Mesendoderm (in vitro differentiated cells): Measurements from ENCODE around the gene SLC22A7.

ENCODE experiments used
- DNase-seq: peaks from one replicate; pipeline ENCODE4 v3.0.0; 2013
- H2AK5ac ChIP-seq: 2 replicates; pipeline ENCODE4 v1.6.1; 2013; ENCODE audit warnings: low read length, inconsistent platforms
- H2BK120ac ChIP-seq: 2 replicates; pipeline ENCODE4 v1.6.1; 2013; ENCODE audit warnings: low read depth, mild to moderate bottlenecking, low read length, moderate library complexity, mixed read lengths
- H2BK15ac ChIP-seq: replicated peaks from 2 replicates; pipeline ENCODE4 v1.6.1; 2013; ENCODE audit warnings: low read depth, mild to moderate bottlenecking, moderate library complexity
- H2BK5ac ChIP-seq: 2 replicates; pipeline ENCODE4 v1.6.1; 2013; ENCODE audit warnings: low read length, inconsistent platforms
- H3K18ac ChIP-seq: 2 replicates; pipeline ENCODE4 v1.6.1; 2013; ENCODE audit warnings: mild to moderate bottlenecking, low read length, mixed read lengths
- H3K23ac ChIP-seq: one replicate; pipeline ENCODE4 v1.6.1; 2013; ENCODE audit warnings: low read length
- H3K27ac ChIP-seq: 2 replicates; pipeline ENCODE4 v1.5.1; 2013; ENCODE audit warnings: low read depth, mild to moderate bottlenecking, inconsistent platforms, low read length, moderate library complexity
- H3K27me3 ChIP-seq: 2 replicates; pipeline ENCODE4 v1.6.1; 2013; ENCODE audit warnings: low read length, control low read depth, mild to moderate bottlenecking, inconsistent platforms; ENCODE audit not compliant: insufficient read depth, poor library complexity
- H3K36me3 ChIP-seq: 2 replicates; pipeline ENCODE4 v1.6.1; 2013; ENCODE audit warnings: low read length, inconsistent platforms; ENCODE audit not compliant: control insufficient read depth, insufficient read depth
- H3K4ac ChIP-seq: one replicate; pipeline ENCODE4 v1.6.1; 2013; ENCODE audit warnings: low read depth, mild to moderate bottlenecking, low read length, moderate library complexity
- H3K4me1 ChIP-seq: 2 replicates; pipeline ENCODE4 v1.6.1; 2013; ENCODE audit warnings: low read depth, low read length, inconsistent platforms; ENCODE audit not compliant: control insufficient read depth
- H3K4me2 ChIP-seq: 2 replicates; pipeline ENCODE4 v1.6.1; 2013; ENCODE audit warnings: low read length
- H3K4me3 ChIP-seq: 2 replicates; pipeline ENCODE4 v1.5.1; 2013; ENCODE audit warnings: mild to moderate bottlenecking, low read length
- H3K56ac ChIP-seq: one replicate; pipeline ENCODE4 v1.6.1; 2013; ENCODE audit warnings: low read length
- H3K79me1 ChIP-seq: 2 replicates; pipeline ENCODE4 v1.6.1; 2013; ENCODE audit warnings: low read length, inconsistent platforms
- H3K79me2 ChIP-seq: 2 replicates; pipeline ENCODE4 v1.6.1; 2013; ENCODE audit warnings: mild to moderate bottlenecking, low read length; ENCODE audit not compliant: control insufficient read depth, insufficient read depth
- H3K9ac ChIP-seq: 2 replicates; pipeline ENCODE4 v1.6.1; 2013; ENCODE audit warnings: low read length, inconsistent platforms
- H4K5ac ChIP-seq: one replicate; pipeline ENCODE4 v1.6.1; 2013; ENCODE audit warnings: low read length
- H4K8ac ChIP-seq: one replicate; pipeline ENCODE4 v1.6.1; 2013; ENCODE audit warnings: low read depth, mild to moderate bottlenecking, control low read depth, low read length, moderate library complexity
- WGBS: extraction: QIAGEN DNeasy Blood & Tissue Kit; methylation state at CpG from one replicate; pipeline ENCODE4 v1.1.7; 2013; ENCODE audit warnings: low lambda C conversion rate, missing lambda C conversion rate; ENCODE audit not compliant: insufficient coverage; ENCODE audit errors: extremely low coverage; 5-methylcytosine and 5-hydroxymethylcytosine counted together

SLC22A7 gene

DNA sequence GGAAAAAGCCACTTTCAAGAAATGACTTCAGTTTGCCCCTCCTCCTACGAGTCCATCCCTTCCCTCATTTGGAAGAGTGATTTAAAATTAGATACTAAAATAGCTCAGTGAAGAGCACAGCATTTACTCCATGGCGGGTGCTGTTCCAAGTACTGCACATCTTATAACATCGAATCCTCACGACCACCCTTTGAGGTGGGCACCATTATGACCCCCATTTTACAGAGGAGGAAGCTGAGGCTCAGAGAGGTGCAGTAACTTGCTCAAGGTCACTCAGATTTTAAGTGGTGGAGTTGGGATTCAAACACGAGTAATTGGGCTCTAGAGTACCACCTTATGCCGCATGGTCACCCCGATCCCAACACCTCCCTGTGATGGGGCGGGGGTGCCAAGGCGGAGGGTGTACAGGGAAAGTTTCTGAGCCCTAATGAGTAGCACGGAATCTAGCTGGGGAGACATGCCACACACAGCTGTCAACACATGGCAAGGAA, 29.2 kb upstream of the SLC22A7 start:
- no peak overlapping the region for H4K8ac ChIP-seq
- no peak overlapping the region for H3K27ac ChIP-seq
- no peak overlapping the region for H3K56ac ChIP-seq
- DNase-seq, result no peak
- H2AK5ac ChIP-seq, result no peak overlapping the region
- H3K4ac ChIP-seq, result no peak overlapping the region
- H3K79me2 ChIP-seq, result no peaks in the 10 kb centered on the region
- peaks cover 4% of the 10 kb centered on the region for H3K27me3 ChIP-seq
- H3K4me2 ChIP-seq, result no peak overlapping the region
- H3K9ac ChIP-seq, result no peak overlapping the region
- H4K5ac ChIP-seq, result no peak overlapping the region
- H3K4me3 ChIP-seq, result no peak overlapping the region
- no peak overlapping the region for H2BK120ac ChIP-seq
- H3K36me3 ChIP-seq, result no peaks in the 10 kb centered on the region
- no CpG with 5 or more reads among the region's 10 CpGs for WGBS
- no peaks in the 10 kb centered on the region for H3K79me1 ChIP-seq
- no peak overlapping the region for H2BK5ac ChIP-seq
- no peak overlapping the region for H3K18ac ChIP-seq
- peaks cover 11% of the 10 kb centered on the region for H3K4me1 ChIP-seq
- no peak overlapping the region for H2BK15ac ChIP-seq
- no peak overlapping the region for H3K23ac ChIP-seq

- H2BK5ac ChIP-seq, result no peak overlapping the region
- DNase-seq, result no peak
These were observed 28.6 kb upstream of the SLC22A7 start for GRCh38 chr6:43269273-43270007.

GRCh38 chr6:43271103-43271815, 26.8 kb upstream of the SLC22A7 start:
- Histone ChIP-seq H3K36me3 (no peaks in the 10 kb centered on the region), H2BK5ac (no peak overlapping the region), H3K18ac (no peak overlapping the region), H2BK120ac (no peak overlapping the region), H3K27ac (no peak overlapping the region), H3K27me3 (peaks cover 11% of the 10 kb centered on the region), H3K4me2 (no peak overlapping the region), H3K79me1 (no peaks in the 10 kb centered on the region), H4K8ac (no peak overlapping the region), H2AK5ac (no peak overlapping the region), H3K9ac (no peak overlapping the region), H2BK15ac (no peak overlapping the region), H3K23ac (no peak overlapping the region), H3K79me2 (no peaks in the 10 kb centered on the region), H3K56ac (no peak overlapping the region), H4K5ac (no peak overlapping the region), H3K4me3 (no peak overlapping the region), H3K4ac (no peak overlapping the region), H3K4me1 (peaks cover 11% of the 10 kb centered on the region)
- WGBS, result no CpG with 5 or more reads among the region's 8 CpGs
- DNase-seq, result no peak

More at GRCh38 chr6:43269273-43270007, 28.6 kb upstream of the SLC22A7 start:
- no peak overlapping the region for H2AK5ac ChIP-seq
- peaks cover 11% of the 10 kb centered on the region for H3K4me1 ChIP-seq
- no peaks in the 10 kb centered on the region for H3K79me1 ChIP-seq
- H3K79me2 ChIP-seq, result no peaks in the 10 kb centered on the region
- H3K27ac ChIP-seq, result no peak overlapping the region
- no peak overlapping the region for H4K8ac ChIP-seq
- no peak overlapping the region for H2BK15ac ChIP-seq
- H3K4ac ChIP-seq, result no peak overlapping the region
- peak overlapping the region; percentile 20 for H3K4me2 ChIP-seq
- H3K27me3 ChIP-seq, result peaks cover 8% of the 10 kb centered on the region
- peak overlapping the region; percentile 51 for H3K56ac ChIP-seq
- WGBS, result no CpG with 5 or more reads among the region's 44 CpGs
- H3K18ac ChIP-seq, result no peak overlapping the region
- no peak overlapping the region for H3K23ac ChIP-seq
- H2BK120ac ChIP-seq, result no peak overlapping the region
- no peaks in the 10 kb centered on the region for H3K36me3 ChIP-seq
- H3K9ac ChIP-seq, result no peak overlapping the region
- no peak overlapping the region for H4K5ac ChIP-seq
- H3K4me3 ChIP-seq, result no peak overlapping the region

- Histone ChIP-seq H3K27ac (no peak overlapping the region), H4K8ac (no peak overlapping the region), H2BK15ac (no peak overlapping the region), H3K4ac (no peak overlapping the region), H3K56ac (no peak overlapping the region), H3K27me3 (peaks cover 11% of the 10 kb centered on the region), H3K4me2 (no peak overlapping the region), H2AK5ac (no peak overlapping the region), H3K4me3 (no peak overlapping the region), H3K36me3 (no peaks in the 10 kb centered on the region), H3K4me1 (peaks cover 10% of the 10 kb centered on the region), H3K9ac (no peak overlapping the region), H3K23ac (no peak overlapping the region), H4K5ac (no peak overlapping the region), H2BK120ac (no peak overlapping the region), H3K18ac (no peak overlapping the region), H3K79me1 (no peaks in the 10 kb centered on the region), H2BK5ac (no peak overlapping the region), H3K79me2 (no peaks in the 10 kb centered on the region)
- no peak for DNase-seq
These were observed 26.1 kb upstream of the SLC22A7 start for GRCh38 chr6:43271944-43272343.

- Histone ChIP-seq H3K4me1 (peaks cover 4% of the 10 kb centered on the region), H4K8ac (no peak overlapping the region), H3K9ac (no peak overlapping the region), H2BK120ac (no peak overlapping the region), H3K4me3 (no peak overlapping the region), H3K27ac (no peak overlapping the region), H3K27me3 (peaks cover 11% of the 10 kb centered on the region), H4K5ac (no peak overlapping the region), H3K36me3 (no peaks in the 10 kb centered on the region), H2AK5ac (no peak overlapping the region), H2BK15ac (no peak overlapping the region), H3K4ac (no peak overlapping the region), H3K56ac (no peak overlapping the region), H3K18ac (no peak overlapping the region), H3K79me2 (no peaks in the 10 kb centered on the region), H3K4me2 (no peak overlapping the region), H3K23ac (no peak overlapping the region), H2BK5ac (no peak overlapping the region), H3K79me1 (no peaks in the 10 kb centered on the region)
- no peak for DNase-seq
- no CpG with 5 or more reads among the region's 2 CpGs for WGBS
These were observed 24.4 kb upstream of the SLC22A7 start for GRCh38 chr6:43273707-43274106.
